CD4-positive, alpha-beta T cell treated with Interleukin-17A for 4 hours (primary cell): ENCODE results near the gene CCDC144A.
"Not testable (repeated sequence)": the region's sequence is repeated elsewhere in the genome, so short reads cannot be mapped to it uniquely, and the experiment has no call there.

Experiments used
- DNase-seq: peaks from one replicate; pipeline ENCODE4 v3.0.0-alpha.2; 2020; ENCODE audit warnings: mixed read lengths

Gene CCDC144A

GRCh38 chr17:16758177-16758576 is 68.1 kb downstream of the CCDC144A start:
- DNase-seq: not testable (repeated sequence)

- not testable (repeated sequence) for DNase-seq
Observed at GRCh38 chr17:16768290-16769175, 78.5 kb downstream of the CCDC144A start.

- not testable (repeated sequence) for DNase-seq
Observed at GRCh38 chr17:16772394-16773145, 82.5 kb downstream of the CCDC144A start.

GRCh38 chr17:16773146-16773522 is 83.1 kb downstream of the CCDC144A start:
- DNase-seq: not testable (repeated sequence)

- not testable (repeated sequence) for DNase-seq
Observed at GRCh38 chr17:16787851-16788250, 97.8 kb downstream of the CCDC144A start.

GRCh38 chr17:16788889-16789536 is 99.0 kb downstream of the CCDC144A start:
- not testable (repeated sequence) for DNase-seq

- DNase-seq: not testable (repeated sequence)
Observed at GRCh38 chr17:16789622-16790021, 99.6 kb downstream of the CCDC144A start.

- DNase-seq: not testable (repeated sequence)
Observed at GRCh38 chr17:16790313-16790871, 100.4 kb downstream of the CCDC144A start.

GRCh38 chr17:16794215-16794614 is 104.2 kb downstream of the CCDC144A start:
- not testable (repeated sequence) for DNase-seq

GRCh38 chr17:16795894-16796293 is 105.9 kb downstream of the CCDC144A start:
- not testable (repeated sequence) for DNase-seq

GRCh38 chr17:16804851-16805250 is 114.8 kb downstream of the CCDC144A start:
- DNase-seq: not testable (repeated sequence)

- not testable (repeated sequence) for DNase-seq
Observed at GRCh38 chr17:16806599-16806998, 116.6 kb downstream of the CCDC144A start.

- not testable (repeated sequence) for DNase-seq
Observed at GRCh38 chr17:16807620-16808019, 117.6 kb downstream of the CCDC144A start.

- not testable (repeated sequence) for DNase-seq
Observed at GRCh38 chr17:16810236-16810635, 120.2 kb downstream of the CCDC144A start.

- not testable (repeated sequence) for DNase-seq
Observed at GRCh38 chr17:16812126-16812525, 122.1 kb downstream of the CCDC144A start.

- DNase-seq: no peak
Observed at GRCh38 chr17:16814439-16814838, 124.4 kb downstream of the CCDC144A start.

- DNase-seq: no peak
Observed at GRCh38 chr17:16817201-16817600, 127.2 kb downstream of the CCDC144A start.

GRCh38 chr17:16817940-16818339 is 127.9 kb downstream of the CCDC144A start:
- DNase-seq: not testable (repeated sequence)

- no peak for DNase-seq
Observed at GRCh38 chr17:16818340-16818739, 128.3 kb downstream of the CCDC144A start.

GRCh38 chr17:16818821-16819683 is 129.0 kb downstream of the CCDC144A start:
- no peak for DNase-seq

GRCh38 chr17:16820161-16820877 is 130.3 kb downstream of the CCDC144A start:
- no peak for DNase-seq
